A549 (cell line): ENCODE data around the gene CLCA4.

Experiments
- BHLHE40 ChIP-seq: IDR thresholded peaks from 2 replicates; pipeline ENCODE4 v1.6.1; 2012; ENCODE audit warnings: low read depth, low read length, inconsistent platforms
- CEBPB ChIP-seq, 2 experiments: fragments of >200 bp in 1 of 2; sonication (Bioruptor Twin) in 1 of 2; formaldehyde crosslinking in 1 of 2; IDR thresholded peaks; 2 replicates each; pipeline ENCODE4 v1.6.1; 2012 to 2016
- CTCF ChIP-seq: fragments of >200 bp; sonication (Bioruptor Twin); formaldehyde crosslinking; IDR thresholded peaks from 3 replicates; pipeline ENCODE4 v1.5.1; 2016
- FOSL2 ChIP-seq, 2 experiments: fragments of 450-650 bp in 1 of 2; fragments of >200 bp in 1 of 2; sonication (Bioruptor Twin) in 1 of 2; formaldehyde crosslinking; IDR thresholded peaks; 2 replicates each; pipeline versions ENCODE4 v1.5.0 to v1.6.1; 2016 to 2020; ENCODE audit warnings: mild to moderate bottlenecking in 1 of 2, moderate library complexity in 1 of 2
- MAZ ChIP-seq: fragments of 150-350 bp; IDR thresholded peaks from 2 replicates; pipeline ENCODE4 v1.6.1; 2014; ENCODE audit warnings: antibody characterized with exemption, low read depth, low read length, borderline replicate concordance
- NPAS2 ChIP-seq: fragments of 250-450 bp; sonication (Bioruptor Pico); IDR thresholded peaks from 2 replicates; pipeline ENCODE4 v1.8.0; 2022; ENCODE audit warnings: mild to moderate bottlenecking, moderate library complexity, borderline replicate concordance
- PHF8 ChIP-seq: fragments of 200-600 bp; sonication (generic); IDR thresholded peaks from 2 replicates; pipeline ENCODE4 v1.6.1; 2016; ENCODE audit warnings: low read depth, mild to moderate bottlenecking, antibody characterized with exemption, moderate library complexity, borderline replicate concordance
- POLR2A ChIP-seq: IDR thresholded peaks from 2 replicates; pipeline ENCODE4 v1.6.1; 2012; ENCODE audit warnings: mild to moderate bottlenecking, low read length
- RNF2 ChIP-seq: fragments of 200-600 bp; sonication (generic); IDR thresholded peaks from 2 replicates; pipeline ENCODE4 v1.6.1; 2016; ENCODE audit warnings: low read depth, mild to moderate bottlenecking, antibody characterized with exemption, moderate library complexity, borderline replicate concordance
- SMC3 ChIP-seq: fragments of >200 bp; sonication (Bioruptor Twin); formaldehyde crosslinking; IDR thresholded peaks from 3 replicates; pipeline ENCODE4 v1.6.1; 2018; ENCODE audit warnings: inconsistent platforms

- TF ChIP-seq CTCF: no peak
- TF ChIP-seq CEBPB (IDR thresholded peaks at IDR 0.05): no peak
- TF ChIP-seq PHF8: no peak
- no peak for TF ChIP-seq FOSL2 (IDR thresholded peaks at IDR 0.05)
- no peak for TF ChIP-seq FOSL2 (CRISPR knock-in tag; IDR thresholded peaks at IDR 0.05)
- TF ChIP-seq MAZ: no peak
- no peak for TF ChIP-seq BHLHE40
- no peak for TF ChIP-seq NPAS2 (CRISPR knock-in tag)
- TF ChIP-seq RNF2: no peak
- TF ChIP-seq POLR2A: no peak
- TF ChIP-seq SMC3: no peak
These were observed 38.3 kb upstream of the CLCA4 start for GRCh38 chr1:86508583-86508969.
